ENCODE measurements around the gene CEP19.

The CEP19 gene

GRCh38 chr3:196708467-196708866 is 3.6 kb downstream of the CEP19 start:
- no peak for DNase-seq (ENCODE audit: low read depth)

- no peak for DNase-seq (ENCODE audit: low read depth)
Measured at GRCh38 chr3:196707566-196707965, 4.5 kb downstream of the CEP19 start.

DNA sequence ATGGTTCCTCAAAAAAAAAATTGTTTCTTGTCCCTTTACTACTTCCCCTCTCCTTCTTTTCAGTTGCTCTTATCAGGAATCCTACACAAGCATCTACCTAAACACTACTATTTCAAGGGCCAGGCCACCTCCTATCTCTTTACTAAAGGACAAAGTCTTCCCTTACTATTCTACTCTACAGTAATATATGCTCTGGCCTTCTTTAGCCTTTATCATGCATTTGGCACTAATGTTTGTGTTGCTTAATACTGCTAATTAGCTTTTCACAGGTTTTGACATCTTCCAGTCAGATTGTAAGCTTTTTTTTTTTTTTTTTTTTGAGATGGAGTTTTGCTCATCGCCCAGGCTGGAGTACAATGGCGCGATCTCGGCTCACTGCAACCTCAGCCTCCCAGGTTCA is 5.3 kb downstream of the CEP19 start:
- no peak for DNase-seq (ENCODE audit: low read depth)

DNA sequence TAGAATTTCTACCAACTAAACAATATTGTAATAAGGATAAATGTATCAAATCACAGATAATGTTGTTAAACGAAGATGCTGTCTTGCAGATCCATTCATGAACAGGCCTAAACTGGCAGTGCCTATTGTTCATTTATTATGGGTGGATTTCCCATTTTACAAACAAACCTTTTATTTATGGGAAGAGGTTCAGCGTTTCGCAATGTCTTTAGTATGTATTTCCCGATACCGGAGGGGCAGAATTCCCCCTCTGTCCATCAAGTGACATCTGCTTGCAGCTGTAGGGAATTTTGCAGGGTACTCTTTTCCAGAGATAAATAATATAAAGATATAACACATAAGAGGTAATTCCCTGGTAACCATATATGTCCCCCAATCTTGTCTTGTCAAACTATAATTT is 5.7 kb downstream of the CEP19 start:
- DNase-seq (ENCODE audit: low read depth): no peak

GRCh38 chr3:196700801-196701200 is 11.2 kb downstream of the CEP19 start:
- DNase-seq (ENCODE audit: low read depth): no peak

DNA sequence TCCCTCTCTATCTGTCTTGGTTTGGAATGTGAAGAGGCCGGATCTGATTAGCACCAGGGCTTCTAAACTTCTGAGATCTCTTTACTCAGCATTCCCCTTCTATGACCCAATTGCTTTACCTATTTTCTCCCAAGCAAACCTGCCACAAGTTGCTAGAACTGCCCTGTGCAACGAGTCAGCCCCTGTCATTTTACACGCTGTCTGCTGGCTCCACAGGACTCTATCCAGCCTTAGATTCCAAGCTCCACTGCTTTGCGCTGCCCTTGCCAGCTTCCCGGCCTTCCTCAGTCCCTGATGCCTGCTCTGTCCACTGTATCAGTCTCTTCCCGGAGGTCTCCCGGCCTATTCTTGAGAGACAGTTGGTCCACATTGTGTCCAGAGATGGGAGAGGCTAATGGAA is 12.3 kb downstream of the CEP19 start:
- no peak for DNase-seq (ENCODE audit: low read depth)

DNA sequence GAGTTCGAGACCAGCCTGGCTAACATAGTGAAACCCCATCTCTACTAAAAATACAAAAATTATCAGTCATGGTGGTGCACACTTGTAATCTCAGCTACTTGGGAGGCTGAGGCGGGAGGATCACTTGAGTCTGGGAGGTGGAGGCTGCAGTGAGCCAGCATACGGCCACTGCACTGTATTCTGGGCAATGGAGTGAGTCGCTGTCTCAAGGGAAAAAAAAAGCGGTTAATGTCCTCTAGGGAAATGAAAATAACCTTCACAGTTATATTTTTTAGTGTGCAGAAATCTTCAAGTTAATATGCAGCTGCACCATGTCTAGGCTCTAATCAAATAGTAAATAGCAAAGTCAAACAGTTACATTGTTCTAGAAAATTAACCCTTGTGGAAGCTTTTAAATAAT is 14.8 kb downstream of the CEP19 start:
- DNase-seq (ENCODE audit: low read depth): no peak

GRCh38 chr3:196695849-196696226 is 16.2 kb downstream of the CEP19 start:
- no peak for DNase-seq (ENCODE audit: low read depth)

DNA sequence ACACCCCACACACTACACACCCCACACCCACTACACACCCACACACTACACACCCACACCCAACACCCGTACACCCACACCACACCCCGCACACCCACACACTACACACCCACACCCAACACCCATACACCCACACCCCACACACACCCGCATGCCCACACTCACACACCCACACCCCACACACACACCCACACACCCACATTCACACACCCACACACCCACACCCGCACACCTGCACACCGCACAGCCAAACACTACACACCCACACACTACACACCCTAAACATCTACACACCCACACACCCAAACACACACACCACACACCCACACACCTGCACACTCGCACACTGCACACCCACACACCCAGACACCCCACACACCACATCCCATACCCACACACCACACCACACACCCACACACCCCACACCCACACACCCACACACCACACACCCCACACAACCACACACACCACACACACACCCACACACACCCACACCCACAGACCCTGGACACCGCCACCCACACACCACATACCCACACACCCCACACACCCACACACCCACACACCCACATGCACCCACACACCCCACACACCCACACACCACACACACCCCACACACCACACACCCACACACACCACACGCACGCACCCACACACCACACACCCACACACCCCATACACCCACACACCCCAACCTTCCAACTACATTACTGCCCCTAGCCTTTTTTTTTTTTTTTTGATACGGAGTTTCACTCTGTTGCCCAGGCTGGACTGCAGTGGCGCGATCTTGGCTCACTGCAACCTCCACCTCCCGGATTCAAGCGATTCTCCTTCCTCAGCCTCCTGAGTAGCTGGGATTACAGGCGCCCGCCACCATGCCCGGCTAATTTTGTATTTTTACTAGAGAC is 16.9 kb downstream of the CEP19 start:
- DNase-seq (ENCODE audit: low read depth): no peak

- no peak for DNase-seq (ENCODE audit: low read depth)
Measured at GRCh38 chr3:196694202-196694638, 17.8 kb downstream of the CEP19 start.

- no peak for DNase-seq (ENCODE audit: low read depth)
Measured at GRCh38 chr3:196691386-196691785, 20.7 kb downstream of the CEP19 start.

DNA sequence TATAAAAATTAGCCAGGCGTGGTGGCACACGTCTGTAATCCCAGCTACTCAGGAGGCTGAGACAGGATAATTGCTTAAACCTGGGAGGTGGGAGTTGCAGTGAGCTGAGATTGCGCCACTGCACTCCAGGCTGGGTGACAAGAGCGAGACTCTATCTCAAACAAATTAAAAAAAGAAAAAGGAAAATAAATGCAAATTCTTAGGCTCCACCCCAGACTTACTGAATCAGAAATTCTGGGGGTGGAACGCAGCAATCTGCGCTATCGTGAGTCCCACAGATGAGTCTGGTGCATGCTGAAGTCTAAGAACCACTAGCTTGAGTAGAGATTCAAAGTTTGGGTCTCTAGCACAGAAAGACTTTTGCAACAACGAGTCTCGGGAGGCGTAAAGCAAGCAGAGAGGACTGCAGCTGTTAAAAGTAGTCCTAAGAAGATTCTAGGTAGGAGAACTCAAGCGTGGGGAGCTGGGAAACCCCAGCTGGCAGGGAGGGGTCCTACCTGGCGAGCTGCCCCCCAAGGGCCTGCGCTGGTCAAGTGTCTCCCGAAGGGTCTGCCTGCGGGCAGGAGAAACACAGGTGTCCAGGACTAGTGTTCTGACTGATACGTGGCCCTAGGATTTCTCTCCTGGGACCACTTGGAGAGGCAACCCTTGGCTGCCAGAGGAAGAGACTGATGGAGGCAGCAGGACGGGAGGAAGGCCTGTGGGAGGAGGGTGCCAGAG is 21.9 kb downstream of the CEP19 start:
- no peak for DNase-seq (ENCODE audit: low read depth)

DNA sequence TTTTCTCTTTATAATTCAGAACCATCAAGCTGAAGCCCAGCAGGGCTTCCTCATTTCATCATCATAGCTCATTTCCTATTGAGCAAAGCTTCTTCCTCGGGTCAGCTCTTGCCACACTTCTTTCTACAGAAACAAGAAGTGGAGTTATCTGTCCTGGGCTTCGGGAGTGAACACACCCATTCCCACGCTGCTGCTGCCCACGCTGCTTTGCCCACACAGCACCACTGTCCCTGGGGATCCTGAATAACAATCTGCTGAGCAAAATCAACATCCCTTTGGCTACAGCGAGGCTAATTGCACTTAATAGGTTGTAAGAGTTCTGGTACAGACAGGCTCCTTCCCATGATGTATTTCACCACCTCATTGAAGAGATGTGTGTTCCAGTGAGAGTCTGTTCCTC is 23.7 kb downstream of the CEP19 start:
- peak; percentile 46 for DNase-seq (ENCODE audit: low read depth)

DNA sequence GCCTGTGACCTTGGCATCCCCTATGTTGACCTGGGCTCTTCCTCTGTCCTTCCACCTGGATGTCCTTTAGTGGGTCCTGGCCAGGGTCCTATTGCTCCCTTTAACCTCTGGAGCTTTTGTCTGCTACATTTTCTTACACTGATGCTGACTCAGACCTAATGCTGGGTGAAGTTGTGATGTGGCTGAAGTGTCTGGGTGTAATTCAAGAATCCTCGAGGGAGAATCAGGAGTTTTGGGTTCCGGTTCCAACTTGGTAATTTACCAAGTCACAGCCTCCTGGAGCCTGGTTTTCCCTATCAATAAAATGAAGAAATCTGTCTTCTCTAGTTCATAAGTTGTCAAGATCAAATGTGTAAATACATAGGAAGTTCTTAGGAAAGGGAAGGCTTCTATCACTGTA is 25.6 kb downstream of the CEP19 start:
- no peak for DNase-seq (ENCODE audit: low read depth)

- no peak for DNase-seq (ENCODE audit: low read depth)
Measured at GRCh38 chr3:196684548-196685407, 27.3 kb downstream of the CEP19 start.

GRCh38 chr3:196677931-196678330 is 34.1 kb downstream of the CEP19 start:
- no peak for DNase-seq (ENCODE audit: low read depth)

- no peak for DNase-seq (ENCODE audit: low read depth)
Measured at GRCh38 chr3:196677353-196677752, 34.7 kb downstream of the CEP19 start.

DNA sequence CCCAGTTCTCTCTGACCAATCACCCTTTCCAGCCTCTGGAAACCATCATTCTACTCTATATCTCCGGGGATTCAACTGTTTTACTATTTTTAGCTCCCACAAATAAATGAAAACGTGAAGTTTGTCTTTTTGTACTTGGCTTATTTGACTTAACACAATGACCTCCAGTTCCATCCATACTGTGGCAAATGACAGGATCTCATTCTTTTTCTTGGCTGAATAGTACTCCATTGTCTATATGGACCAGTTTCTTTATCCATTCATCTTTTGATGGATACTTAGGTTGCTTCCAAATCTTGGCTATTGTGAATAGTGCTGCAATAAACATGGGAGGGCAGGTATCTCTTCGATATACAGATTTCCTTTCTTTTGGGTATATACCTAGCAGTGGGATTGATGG is 38.4 kb downstream of the CEP19 start:
- DNase-seq (ENCODE audit: low read depth): no peak

- DNase-seq (ENCODE audit: low read depth): no peak
Measured at GRCh38 chr3:196670339-196670738, 41.7 kb downstream of the CEP19 start.

DNA sequence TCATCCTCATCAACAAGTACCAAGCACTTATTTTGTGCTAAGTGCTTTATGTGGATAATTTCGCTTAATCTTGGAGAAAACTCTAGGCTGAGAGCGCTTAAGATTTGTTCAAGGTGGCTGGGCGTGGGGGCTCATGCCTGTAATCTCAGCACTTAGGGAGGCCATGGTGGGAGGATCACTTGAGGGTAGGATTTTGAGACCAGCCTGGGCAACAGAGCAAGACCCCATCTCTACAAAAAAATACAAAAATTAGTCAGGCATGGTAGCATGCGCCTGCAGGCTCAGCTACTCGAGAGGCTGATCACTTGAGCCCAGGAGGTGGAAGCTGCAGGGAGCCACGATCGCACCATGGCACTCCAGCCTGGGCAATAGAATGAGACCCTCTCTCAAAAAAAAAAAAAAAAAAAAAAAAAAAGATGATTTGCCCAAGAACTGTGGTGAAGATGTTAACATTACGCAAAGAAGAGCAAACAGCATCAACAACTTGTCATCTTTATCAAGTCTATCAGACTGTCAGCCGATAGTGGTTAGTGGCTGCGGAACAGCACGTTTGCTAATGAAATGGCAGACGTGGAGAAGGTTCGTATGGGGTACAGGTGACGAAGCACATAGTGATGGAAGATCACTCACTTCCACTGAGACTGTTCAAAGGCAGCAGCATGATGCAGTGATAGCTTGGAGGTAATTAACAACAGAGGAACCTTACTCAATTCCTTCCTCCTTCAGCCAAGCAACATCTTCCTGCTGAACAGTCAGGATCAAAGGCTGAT is 44.8 kb downstream of the CEP19 start:
- no peak for DNase-seq (ENCODE audit: low read depth)

GRCh38 chr3:196666001-196666867 is 45.8 kb downstream of the CEP19 start:
- peak; percentile 21 for DNase-seq (ENCODE audit: low read depth)
